ENCODE measurements around the gene CIRBP. TPM values are rescaled to one million over a fixed set of nuclear protein-coding genes. Genes with fewer than 3 reads are reported as not detected.

Gene CIRBP
- total and polyA plus RNA-seq, 4 donors = 41.1 to 135 (median 96.9) TPM

- Histone ChIP-seq H3K9ac (ENCODE audit: low read depth in 1 of 2, low read length in 2 of 2) (no peak overlapping the region), H3K27me3 (ENCODE audit: control insufficient read depth in 4 of 4, insufficient read depth in 4 of 4, low read length in 3 of 4) (no peaks in the 10 kb centered on the region), H3K36me3 (ENCODE audit: control insufficient read depth in 4 of 4, insufficient read depth in 3 of 4, low read depth in 1 of 4, low read length in 3 of 4) (peaks cover 0 to 4% (median 0%) of the 10 kb centered on the region in 4 donors), H3K4me3 (ENCODE audit: low read depth in 1 of 3, low read length in 3 of 3) (peak overlapping the region in 2 of 3 donors; percentile 41 to 75), H3K4me1 (ENCODE audit: control insufficient read depth in 4 of 4, insufficient read depth in 4 of 4, low read length in 3 of 4) (peaks cover 26 to 69% (median 48%) of the 10 kb centered on the region in 4 donors), H3K27ac (ENCODE audit: low read depth in 1 of 2, low read length in 2 of 2) (peak overlapping the region; percentile 97 to 99), H3K9me3 (ENCODE audit: control insufficient read depth in 4 of 4, low read length in 3 of 4) (no peaks in the 10 kb centered on the region)
- DNase-seq (ENCODE audit: low spot score) = no peak
- TF ChIP-seq YY1 (IDR thresholded peaks at IDR 0.05) = no peak
- TF ChIP-seq NR2F2 (IDR thresholded peaks at IDR 0.05) = peak; percentile 31
- no peak for TF ChIP-seq REST (IDR thresholded peaks at IDR 0.05)
- TF ChIP-seq TAF1 (conservative IDR thresholded peaks at IDR 0.05) = no peak
- TF ChIP-seq FOXA1 (IDR thresholded peaks at IDR 0.05) = no peak
- TF ChIP-seq RAD21 (IDR thresholded peaks at IDR 0.05) = no peak
- TF ChIP-seq RXRA (IDR thresholded peaks at IDR 0.05) = peak; percentile 42 to 53
- TF ChIP-seq JUND (IDR thresholded peaks at IDR 0.05) = no peak
- TF ChIP-seq HNF4G (IDR thresholded peaks at IDR 0.05) = no peak
- no peak for TF ChIP-seq FOXA2 (IDR thresholded peaks at IDR 0.05)
- no peak for TF ChIP-seq EGR1 (IDR thresholded peaks at IDR 0.05; ENCODE audit: low read depth in 2 of 2)
- WGBS = 55% methylated on average over 8 of the region's 8 CpGs
Observed at GRCh38 chr19:1247748-1248138, 21.4 kb upstream of the CIRBP start.

- Histone ChIP-seq H3K4me3 (ENCODE audit: low read depth in 1 of 3, low read length in 3 of 3) (peak within 1 kb of the TSS; percentile 47 to 75 (median 62)), H3K9ac (ENCODE audit: low read depth in 1 of 2, low read length in 2 of 2) (peak within 1 kb of the TSS; percentile 10 to 53), H3K36me3 (ENCODE audit: control insufficient read depth in 4 of 4, insufficient read depth in 3 of 4, low read depth in 1 of 4, low read length in 3 of 4) (peaks cover 0 to 4% (median 0%) of the 10 kb centered on the region in 4 donors), H3K27me3 (ENCODE audit: control insufficient read depth in 4 of 4, insufficient read depth in 4 of 4, low read length in 3 of 4) (no peaks in the 10 kb centered on the region), H3K27ac (ENCODE audit: low read depth in 1 of 2, low read length in 2 of 2) (peak within 1 kb of the TSS; percentile 97 to 99), H3K9me3 (ENCODE audit: control insufficient read depth in 4 of 4, low read length in 3 of 4) (no peaks in the 10 kb centered on the region), H3K4me1 (ENCODE audit: control insufficient read depth in 4 of 4, insufficient read depth in 4 of 4, low read length in 3 of 4) (peaks cover 26 to 66% (median 44%) of the 10 kb centered on the region in 4 donors)
- WGBS = under 1% methylated on average over 60 of the region's 60 CpGs
- peak; percentile 77 for DNase-seq (ENCODE audit: low spot score)
- no peak for TF ChIP-seq ATF3 (IDR thresholded peaks at IDR 0.05)
- no peak for TF ChIP-seq HNF4G (IDR thresholded peaks at IDR 0.05)
- peak; percentile 76 for TF ChIP-seq TAF1 (conservative IDR thresholded peaks at IDR 0.05)
- no peak for TF ChIP-seq FOXA1 (IDR thresholded peaks at IDR 0.05)
- TF ChIP-seq EGR1 (IDR thresholded peaks at IDR 0.05; ENCODE audit: low read depth in 2 of 2) = no peak
- TF ChIP-seq HNF4A (conservative IDR thresholded peaks at IDR 0.05) = no peak
- TF ChIP-seq RAD21 (IDR thresholded peaks at IDR 0.05) = no peak
- no peak for TF ChIP-seq RXRA (IDR thresholded peaks at IDR 0.05)
- no peak for TF ChIP-seq NR2F2 (IDR thresholded peaks at IDR 0.05)
- no peak for TF ChIP-seq MAX (IDR thresholded peaks at IDR 0.05)
- no peak for TF ChIP-seq REST (IDR thresholded peaks at IDR 0.05)
- peak; percentile 4 for TF ChIP-seq CTCF (IDR thresholded peaks at IDR 0.05; ENCODE audit: low read depth, low read length, missing input control)
- peak in 1 of 2 donors; percentile 18 for TF ChIP-seq GABPA (IDR thresholded peaks at IDR 0.05 in 1 of 2, conservative IDR thresholded peaks at IDR 0.05 in 1 of 2)
- TF ChIP-seq YY1 (IDR thresholded peaks at IDR 0.05) = no peak
- no peak for TF ChIP-seq FOXA2 (IDR thresholded peaks at IDR 0.05)
- no peak for TF ChIP-seq ZBTB33 (IDR thresholded peaks at IDR 0.05)
- TF ChIP-seq JUND (IDR thresholded peaks at IDR 0.05) = peak in 1 of 2 donors; percentile 50
- TF ChIP-seq SP1 (IDR thresholded peaks at IDR 0.05) = peak; percentile 34
Observed at GRCh38 chr19:1248139-1248785, 20.9 kb upstream of the CIRBP start, which contains the start of gene MIDN. Gene MIDN, plus strand, starts transcription at chr19:1248583. Its CDS starts 1,714 bp downstream, at chr19:1250297.

Measured in liver (tissue), 9 donors.